ENCODE results near the gene HSPG2. TPM values are rescaled to one million over a fixed set of nuclear protein-coding genes. Genes with fewer than 3 reads are reported as not detected.

HSPG2 gene
- total RNA-seq, 1 donor: 166 TPM

- TF ChIP-seq, protein P1, sequence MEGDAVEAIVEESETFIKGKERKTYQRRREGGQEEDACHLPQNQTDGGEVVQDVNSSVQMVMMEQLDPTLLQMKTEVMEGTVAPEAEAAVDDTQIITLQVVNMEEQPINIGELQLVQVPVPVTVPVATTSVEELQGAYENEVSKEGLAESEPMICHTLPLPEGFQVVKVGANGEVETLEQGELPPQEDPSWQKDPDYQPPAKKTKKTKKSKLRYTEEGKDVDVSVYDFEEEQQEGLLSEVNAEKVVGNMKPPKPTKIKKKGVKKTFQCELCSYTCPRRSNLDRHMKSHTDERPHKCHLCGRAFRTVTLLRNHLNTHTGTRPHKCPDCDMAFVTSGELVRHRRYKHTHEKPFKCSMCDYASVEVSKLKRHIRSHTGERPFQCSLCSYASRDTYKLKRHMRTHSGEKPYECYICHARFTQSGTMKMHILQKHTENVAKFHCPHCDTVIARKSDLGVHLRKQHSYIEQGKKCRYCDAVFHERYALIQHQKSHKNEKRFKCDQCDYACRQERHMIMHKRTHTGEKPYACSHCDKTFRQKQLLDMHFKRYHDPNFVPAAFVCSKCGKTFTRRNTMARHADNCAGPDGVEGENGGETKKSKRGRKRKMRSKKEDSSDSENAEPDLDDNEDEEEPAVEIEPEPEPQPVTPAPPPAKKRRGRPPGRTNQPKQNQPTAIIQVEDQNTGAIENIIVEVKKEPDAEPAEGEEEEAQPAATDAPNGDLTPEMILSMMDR (IDR thresholded peaks at IDR 0.05; ENCODE audit: insufficient read depth, low read depth, low read length): no peak
- H3K4me3 ChIP-seq (ENCODE audit: low read depth, low read length): no peak overlapping the region
- DNase-seq (ENCODE audit: low read depth): no peak
These were observed 42.9 kb downstream of the HSPG2 start for GRCh38 chr1:21894034-21894881.

DNA sequence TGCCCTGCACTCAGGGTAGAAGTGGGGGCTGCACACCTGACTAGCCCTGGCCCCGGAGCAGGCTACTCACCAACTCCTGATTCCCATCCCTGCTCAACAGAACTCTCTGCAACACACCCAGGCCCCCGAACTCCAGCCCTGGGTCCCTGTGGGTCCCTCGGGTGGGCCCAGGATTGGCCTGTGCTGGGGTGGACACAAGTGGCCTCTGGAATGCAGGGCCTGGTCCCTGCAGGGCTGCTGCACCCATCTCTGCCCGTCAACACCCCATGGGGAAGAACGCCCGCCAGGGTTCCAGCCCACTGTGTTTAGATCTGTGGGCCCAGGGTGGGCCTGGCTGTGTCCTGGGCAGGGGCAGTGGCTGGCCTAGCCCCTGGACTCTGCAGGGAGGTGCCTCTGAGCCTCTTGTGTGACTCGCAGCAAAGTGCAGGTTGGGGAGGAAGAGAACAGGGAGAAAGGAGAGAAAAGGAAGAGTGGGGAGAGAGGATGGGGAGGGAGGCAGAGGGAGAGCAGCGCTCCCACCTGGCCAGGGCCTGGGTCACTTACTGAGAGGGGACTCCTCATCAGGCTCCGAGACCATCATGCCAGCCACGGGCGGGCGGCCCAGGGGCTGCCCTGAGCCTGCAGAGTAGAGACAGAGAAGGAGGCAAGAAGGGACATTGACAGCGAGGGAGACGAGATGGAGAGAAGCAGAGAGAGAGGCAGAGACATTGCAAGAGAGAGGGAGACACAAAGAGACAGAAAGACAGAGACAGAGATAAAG, 43.9 kb downstream of the HSPG2 start:
- H3K4me3 ChIP-seq (ENCODE audit: low read depth, low read length): no peak overlapping the region
- TF ChIP-seq, protein P1 (IDR thresholded peaks at IDR 0.05; ENCODE audit: insufficient read depth, low read depth, low read length): no peak
- no peak for DNase-seq (ENCODE audit: low read depth)

GRCh38 chr1:21891621-21892479, 45.3 kb downstream of the HSPG2 start:
- TF ChIP-seq, protein P1 (IDR thresholded peaks at IDR 0.05; ENCODE audit: insufficient read depth, low read depth, low read length): no peak
- no peak overlapping the region for H3K4me3 ChIP-seq (ENCODE audit: low read depth, low read length)
- no peak for DNase-seq (ENCODE audit: low read depth)

GRCh38 chr1:21891081-21891480, 46.0 kb downstream of the HSPG2 start:
- DNase-seq (ENCODE audit: low read depth): no peak
- TF ChIP-seq, protein P1 (IDR thresholded peaks at IDR 0.05; ENCODE audit: insufficient read depth, low read depth, low read length): no peak
- H3K4me3 ChIP-seq (ENCODE audit: low read depth, low read length): no peak overlapping the region

DNA sequence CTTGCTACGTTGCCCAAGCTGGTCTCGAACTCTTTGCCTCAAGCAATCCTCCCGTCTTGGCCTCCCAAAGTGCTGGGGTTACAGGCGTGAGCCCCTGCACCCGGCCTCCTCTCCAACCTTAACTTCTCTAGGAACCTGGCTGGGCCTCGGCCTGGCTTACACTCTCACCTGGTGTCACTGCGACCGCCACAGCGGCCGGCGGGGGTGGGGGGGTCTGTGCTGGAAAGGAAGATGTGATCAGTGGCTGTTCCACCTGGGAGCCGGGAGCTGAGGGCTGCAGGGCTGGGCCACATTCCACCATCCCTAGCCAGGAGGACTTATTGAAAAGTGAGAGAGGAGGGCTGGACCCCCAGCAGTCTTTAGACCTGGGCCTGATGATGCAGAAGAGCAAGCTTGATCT, 48.6 kb downstream of the HSPG2 start:
- no peak for DNase-seq (ENCODE audit: low read depth)
- TF ChIP-seq, protein P1 (IDR thresholded peaks at IDR 0.05; ENCODE audit: insufficient read depth, low read depth, low read length): no peak
- no peak overlapping the region for H3K4me3 ChIP-seq (ENCODE audit: low read depth, low read length)

DNA sequence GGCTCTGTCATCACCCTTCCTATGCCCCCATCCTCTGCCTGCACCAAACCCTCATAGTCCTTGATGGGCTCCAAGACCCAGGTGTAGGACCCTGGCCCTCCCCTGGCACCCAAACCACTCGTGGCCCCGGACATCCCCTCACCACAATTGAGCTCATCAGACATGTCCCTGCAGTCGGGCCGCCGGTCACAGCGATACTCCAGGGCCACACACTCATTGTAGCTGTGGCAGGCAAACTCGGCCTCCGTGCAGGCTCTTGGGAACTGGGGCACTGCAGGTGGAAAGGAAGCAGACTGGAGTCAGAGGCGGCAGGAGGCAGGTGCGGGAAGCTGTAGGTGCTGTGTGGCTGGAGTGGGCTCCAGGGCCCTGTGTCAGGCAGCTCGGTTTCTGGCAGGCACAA, 49.3 kb downstream of the HSPG2 start:
- TF ChIP-seq, protein P1 (IDR thresholded peaks at IDR 0.05; ENCODE audit: insufficient read depth, low read depth, low read length): no peak
- DNase-seq (ENCODE audit: low read depth): no peak
- H3K4me3 ChIP-seq (ENCODE audit: low read depth, low read length): no peak overlapping the region

All from fibroblast of villous mesenchyme (primary cell).